Panc1 (cell line): ENCODE results near the gene MKKS. TPM values are rescaled to one million over a fixed set of nuclear protein-coding genes. Genes with fewer than 3 reads are reported as not detected.

Experiments used
- ATAC-seq: fragments of 200-7000 bp; cut with Tn5 transposase; 2 replicates; pipeline ENCODE4 v1.9.1; 2020; ENCODE audit warnings: mild to moderate bottlenecking, moderate library complexity
- BruUV-seq: library from RNA; stranded (reverse); fragments of 400-500 nt; replicated peaks from 2 replicates; lab custom pipeline; 2021; lab: Mats Ljungman, UMichigan
- CTCF ChIA-PET: fragments of 300-600 bp; sonication (Branson Sonifier 250); formaldehyde crosslinking; loops from one replicate; lab custom pipeline; 2022; ENCODE audit warnings: antibody characterized with exemption; lab: Charles Lee
- POLR2A ChIA-PET: fragments of 300-600 bp; sonication (Branson Sonifier 250); formaldehyde crosslinking; loops from one replicate; lab custom pipeline; 2022; ENCODE audit warnings: antibody characterized with exemption; lab: Charles Lee
- DNase-seq: peaks from one replicate; pipeline ENCODE4 v3.0.0-alpha.2; 2010; ENCODE audit warnings: low read depth, low spot score
- H3K27ac ChIP-seq: 2 replicates; pipeline ENCODE4 v1.5.1; 2011; ENCODE audit warnings: mild to moderate bottlenecking, low read length, inconsistent platforms
- H3K27me3 ChIP-seq: fragments of 200-500 bp; sonication (Bioruptor generic); 2 replicates; pipeline ENCODE4 v1.6.0; 2014; ENCODE audit warnings: low read length, inconsistent platforms; ENCODE audit not compliant: control insufficient read depth, insufficient read depth
- H3K36me3 ChIP-seq: fragments of 200-500 bp; sonication (Bioruptor generic); 2 replicates; pipeline ENCODE4 v1.5.1; 2014; ENCODE audit warnings: inconsistent platforms, mild to moderate bottlenecking, low read length, moderate library complexity; ENCODE audit not compliant: control insufficient read depth, insufficient read depth
- H3K4me1 ChIP-seq: 2 replicates; pipeline ENCODE4 v1.5.1; 2011; ENCODE audit warnings: inconsistent platforms, mild to moderate bottlenecking, low read length, moderate library complexity; ENCODE audit not compliant: control insufficient read depth, insufficient read depth
- H3K4me3 ChIP-seq, 2 experiments: 2 replicates each; pipeline ENCODE4 v1.5.1; 2011 to 2012; ENCODE audit warnings: low read depth in 2 of 2, low read length in 2 of 2, mild to moderate bottlenecking in 2 of 2, inconsistent platforms in 1 of 2, moderate library complexity in 1 of 2
- H3K9me3 ChIP-seq: fragments of 200-500 bp; sonication (Bioruptor generic); 2 replicates; pipeline ENCODE4 v1.5.1; 2014; ENCODE audit warnings: low read depth, mild to moderate bottlenecking, inconsistent platforms, low read length, moderate library complexity; ENCODE audit not compliant: control insufficient read depth, insufficient read depth
- CTCF ChIP-seq: fragments of 450-650 bp; IDR thresholded peaks from 2 replicates; pipeline ENCODE4 v1.5.1; 2017; ENCODE audit warnings: mild to moderate bottlenecking
- POLR2AphosphoS5 ChIP-seq: IDR thresholded peaks from 2 replicates; pipeline ENCODE4 v1.6.1; 2012; ENCODE audit warnings: mild to moderate bottlenecking, low read depth, low read length, moderate library complexity
- SIN3A ChIP-seq: IDR thresholded peaks from 2 replicates; pipeline ENCODE4 v1.6.1; 2012; ENCODE audit warnings: low read depth, mild to moderate bottlenecking, low read length, moderate library complexity, borderline replicate concordance; ENCODE audit not compliant: insufficient read depth
- TCF7L2 ChIP-seq: IDR thresholded peaks from 2 replicates; pipeline ENCODE4 v1.6.1; 2011; ENCODE audit warnings: mild to moderate bottlenecking, low read depth, low read length, inconsistent platforms
- in situ Hi-C: cut with HindIII; loops from 2 replicates; pipeline ENCODE4 v1.10.0; 2016; ENCODE audit warnings: low sequenced_read_pairs, low pct_unique_long_range_greater_than_20kb
- intact Hi-C: fragments of 100-400 bp; cut with micrococcal nuclease; formaldehyde crosslinking; loops from one replicate; pipeline ENCODE4 v1.10.0; 2022; ENCODE audit not compliant: unreplicated experiment
- total RNA-seq: library from RNA; stranded (reverse); gene quantifications from one replicate; pipeline ENCODE4 v1.2.1, GENCODE V29; 2021; ENCODE audit not compliant: unreplicated experiment
- TF ChIP-seq, protein P1 (sequence below), 2 experiments: IDR thresholded peaks; 2 replicates each; pipeline ENCODE4 v1.6.1; 2011 to 2012; ENCODE audit warnings: low read depth in 2 of 2, control low read depth in 1 of 2, low read length in 1 of 2, mild to moderate bottlenecking in 1 of 2, moderate library complexity in 1 of 2; ENCODE audit not compliant: insufficient read depth in 1 of 2

The MKKS gene
- total RNA-seq, 1 experiment from 2014 or later = 15.6 TPM

- POLR2A ChIA-PET = no interaction called here
- TF ChIP-seq TCF7L2 (no peak), POLR2AphosphoS5 (no peak)
Measured at GRCh38 chr20:10408108-10408813, 25.8 kb downstream of the MKKS start.

DNA sequence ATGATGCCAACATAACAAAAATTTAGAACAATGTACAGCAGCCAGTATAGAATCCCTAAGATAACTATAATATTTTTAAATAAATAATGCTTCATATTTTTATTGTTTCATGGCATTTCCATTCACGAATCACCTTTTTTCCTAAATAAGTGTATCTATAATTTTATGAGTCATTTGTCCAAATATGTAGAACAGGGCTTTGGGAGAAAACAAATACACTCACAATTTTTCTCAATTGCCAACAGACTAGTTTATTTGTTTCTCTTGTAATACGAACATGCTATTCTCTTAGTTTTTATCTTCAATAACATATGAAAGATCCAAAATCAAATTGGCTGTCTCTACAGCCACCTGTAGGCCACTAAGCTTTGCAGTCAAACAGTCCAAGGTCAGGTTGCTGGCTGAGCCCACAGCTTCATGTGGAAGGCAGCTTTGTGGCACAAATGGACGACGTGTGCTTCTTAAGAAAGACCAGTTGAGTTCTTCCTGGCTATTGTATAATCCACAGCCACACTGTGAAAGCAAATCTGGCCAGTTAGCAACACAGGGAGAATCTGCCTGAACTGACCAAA, 29.0 kb downstream of the MKKS start:
- ATAC-seq (no peak), DNase-seq (no peak)
- intact Hi-C loops = no loop called here
- no TSS peak for BruUV-seq
- Histone ChIP-seq H3K9me3 (no peaks in the 10 kb centered on the region), H3K27ac (no peak overlapping the region), H3K4me3 (no peak overlapping the region), H3K27me3 (no peaks in the 10 kb centered on the region), H3K4me1 (no peaks in the 10 kb centered on the region), H3K36me3 (0 out of 2 replicates have a peak, but pooled peaks cover 8% of the 10 kb centered on the region)
- in situ Hi-C loops = no loop called here
- ChIA-PET POLR2A (no interaction called here), CTCF (interaction anchor here (0.6 kb wide), 1 partner anchor 22 kb away, joined by 4 read pairs; no protein-coding TSS in a partner anchor)
- TF ChIP-seq TCF7L2 = no peak
- TF ChIP-seq, protein P1, sequence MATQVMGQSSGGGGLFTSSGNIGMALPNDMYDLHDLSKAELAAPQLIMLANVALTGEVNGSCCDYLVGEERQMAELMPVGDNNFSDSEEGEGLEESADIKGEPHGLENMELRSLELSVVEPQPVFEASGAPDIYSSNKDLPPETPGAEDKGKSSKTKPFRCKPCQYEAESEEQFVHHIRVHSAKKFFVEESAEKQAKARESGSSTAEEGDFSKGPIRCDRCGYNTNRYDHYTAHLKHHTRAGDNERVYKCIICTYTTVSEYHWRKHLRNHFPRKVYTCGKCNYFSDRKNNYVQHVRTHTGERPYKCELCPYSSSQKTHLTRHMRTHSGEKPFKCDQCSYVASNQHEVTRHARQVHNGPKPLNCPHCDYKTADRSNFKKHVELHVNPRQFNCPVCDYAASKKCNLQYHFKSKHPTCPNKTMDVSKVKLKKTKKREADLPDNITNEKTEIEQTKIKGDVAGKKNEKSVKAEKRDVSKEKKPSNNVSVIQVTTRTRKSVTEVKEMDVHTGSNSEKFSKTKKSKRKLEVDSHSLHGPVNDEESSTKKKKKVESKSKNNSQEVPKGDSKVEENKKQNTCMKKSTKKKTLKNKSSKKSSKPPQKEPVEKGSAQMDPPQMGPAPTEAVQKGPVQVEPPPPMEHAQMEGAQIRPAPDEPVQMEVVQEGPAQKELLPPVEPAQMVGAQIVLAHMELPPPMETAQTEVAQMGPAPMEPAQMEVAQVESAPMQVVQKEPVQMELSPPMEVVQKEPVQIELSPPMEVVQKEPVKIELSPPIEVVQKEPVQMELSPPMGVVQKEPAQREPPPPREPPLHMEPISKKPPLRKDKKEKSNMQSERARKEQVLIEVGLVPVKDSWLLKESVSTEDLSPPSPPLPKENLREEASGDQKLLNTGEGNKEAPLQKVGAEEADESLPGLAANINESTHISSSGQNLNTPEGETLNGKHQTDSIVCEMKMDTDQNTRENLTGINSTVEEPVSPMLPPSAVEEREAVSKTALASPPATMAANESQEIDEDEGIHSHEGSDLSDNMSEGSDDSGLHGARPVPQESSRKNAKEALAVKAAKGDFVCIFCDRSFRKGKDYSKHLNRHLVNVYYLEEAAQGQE (IDR thresholded peaks at IDR 0.05; ENCODE audit: insufficient read depth in 1 of 2, low read depth in 2 of 2, low read length in 1 of 2) = no peak
- no peak for TF ChIP-seq POLR2AphosphoS5
- TF ChIP-seq CTCF = no peak
- TF ChIP-seq SIN3A = no peak

More at GRCh38 chr20:10408108-10408813, 25.8 kb downstream of the MKKS start:
- no peak overlapping the region for H3K4me3 ChIP-seq
- CTCF ChIA-PET = no interaction called here
- H3K27ac ChIP-seq = no peak overlapping the region
- intact Hi-C loops (no loop called here), in situ Hi-C loops (no loop called here)
- no peaks in the 10 kb centered on the region for H3K4me1 ChIP-seq
- H3K9me3 ChIP-seq = no peaks in the 10 kb centered on the region
- H3K27me3 ChIP-seq = no peaks in the 10 kb centered on the region
- DNase-seq (no peak), ATAC-seq (no peak)
- H3K36me3 ChIP-seq = 0 out of 2 replicates have a peak, but pooled peaks cover 8% of the 10 kb centered on the region
- BruUV-seq = no TSS peak
